Measurements from ENCODE around the gene HK2. TPM values are rescaled to one million over a fixed set of nuclear protein-coding genes. Genes with fewer than 3 reads are reported as not detected.
"Not testable (repeated sequence)": the region's sequence is repeated elsewhere in the genome, so short reads cannot be mapped to it uniquely, and the experiment has no call there.

Gene HK2
- total RNA-seq, 1 experiment from 2014 or later = 45.6 TPM

DNA sequence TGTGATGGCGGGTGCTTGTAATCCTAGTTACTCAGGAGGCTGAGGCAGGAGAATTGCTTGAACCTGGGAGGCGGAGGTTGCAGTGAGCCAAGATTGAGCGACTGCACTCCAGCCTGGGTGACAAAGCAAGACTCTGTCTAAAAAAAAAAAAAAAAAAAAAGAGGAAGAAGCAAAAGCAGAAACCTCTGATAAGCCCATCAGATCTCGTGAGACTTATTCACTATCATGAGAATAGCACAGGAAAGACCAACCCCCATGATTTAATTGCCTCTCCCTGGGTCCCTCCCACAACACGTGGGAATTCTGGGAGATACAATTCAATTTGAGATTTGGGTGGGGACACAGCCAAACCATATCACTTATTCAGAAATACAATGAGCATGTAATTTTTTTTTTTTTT is 73.6 kb downstream of the HK2 start:
- in situ Hi-C loops (cut with HindIII; ENCODE audit: low pct_unique_long_range_greater_than_20kb, low sequenced_read_pairs) = not testable (repeated sequence)

DNA sequence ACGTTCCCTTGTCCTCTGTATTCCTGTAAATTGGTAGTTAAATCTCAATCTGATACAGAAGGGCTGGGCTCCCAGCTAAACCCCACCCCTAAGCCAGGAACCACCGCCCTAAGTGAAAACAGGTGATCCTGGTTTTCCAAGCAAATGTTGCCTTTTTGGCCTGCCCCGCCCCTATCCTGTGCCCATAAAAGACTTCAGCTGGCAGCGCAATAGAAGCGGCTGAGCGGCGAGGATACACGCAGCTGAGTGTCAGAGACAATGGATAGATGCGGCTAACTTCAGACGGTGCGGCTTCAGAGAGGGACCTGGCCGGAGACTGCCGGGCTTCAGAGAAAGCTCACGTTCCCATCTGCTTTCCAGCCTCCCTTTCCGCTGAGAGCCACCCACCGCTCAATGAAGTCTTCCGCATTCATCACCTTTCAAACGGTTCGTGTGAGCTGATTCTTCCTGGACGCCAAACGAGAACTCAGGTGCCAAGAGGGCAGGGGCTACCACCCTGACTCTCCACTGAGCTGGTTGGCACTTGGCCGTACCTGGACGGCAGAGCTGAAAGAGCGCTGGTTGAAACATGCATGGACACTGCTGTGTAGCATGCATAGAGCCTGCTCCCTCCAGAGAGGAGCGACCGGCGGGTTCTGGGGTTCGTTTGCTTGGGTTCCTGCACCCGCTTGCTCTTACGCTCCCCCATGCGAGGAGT is 75.0 kb downstream of the HK2 start:
- no peak for DNase-seq (ENCODE audit: low read depth)
- in situ Hi-C loops (cut with HindIII; ENCODE audit: low pct_unique_long_range_greater_than_20kb, low sequenced_read_pairs) = no loop called here

More for the DNA sequence above, 73.6 kb downstream of the HK2 start:
- not testable (repeated sequence) for DNase-seq (ENCODE audit: low read depth)

DNA sequence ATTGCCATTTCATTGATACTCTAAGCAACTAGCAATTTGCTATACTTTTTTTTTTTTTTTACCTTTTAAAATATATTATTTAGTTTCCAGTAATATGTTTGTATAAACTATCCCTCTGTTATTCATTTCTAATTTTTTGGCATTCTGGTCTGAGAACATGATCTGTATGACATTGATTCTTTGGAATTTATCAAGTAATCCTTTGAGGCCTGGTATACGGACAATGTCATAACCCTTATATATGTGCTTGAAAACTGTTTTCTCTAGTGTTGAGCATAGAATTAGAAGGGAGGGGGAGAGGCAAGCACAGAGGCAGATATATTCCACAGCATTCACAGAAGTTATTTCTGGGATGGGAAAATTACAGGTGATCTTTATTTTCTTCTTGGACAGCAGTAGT is 76.3 kb downstream of the HK2 start:
- in situ Hi-C loops (cut with HindIII; ENCODE audit: low pct_unique_long_range_greater_than_20kb, low sequenced_read_pairs) = no loop called here
- DNase-seq (ENCODE audit: low read depth) = no peak

GRCh38 chr2:74911061-74911460 is 77.1 kb downstream of the HK2 start:
- DNase-seq (ENCODE audit: low read depth) = no peak
- in situ Hi-C loops (cut with HindIII; ENCODE audit: low pct_unique_long_range_greater_than_20kb, low sequenced_read_pairs) = no loop called here

DNA sequence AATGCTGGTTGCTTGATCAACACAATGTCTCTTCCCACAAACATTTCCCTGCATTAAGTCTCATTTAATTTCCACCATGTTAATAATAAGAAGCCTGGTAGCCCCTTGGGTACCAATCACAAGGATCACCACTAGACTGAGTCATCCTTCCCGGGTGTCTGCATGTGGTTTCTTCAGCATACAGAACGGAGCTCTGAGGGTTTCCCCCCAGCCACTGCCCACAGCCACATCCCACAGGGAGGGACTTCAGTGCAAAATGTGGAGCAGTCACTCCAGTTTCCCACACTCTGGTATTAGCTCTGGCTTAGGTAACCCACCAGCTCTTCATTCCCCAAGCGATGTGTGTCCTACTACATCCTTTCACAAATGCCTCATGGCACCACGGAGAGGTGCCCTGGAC is 81.8 kb downstream of the HK2 start:
- no peak for DNase-seq (ENCODE audit: low read depth)
- in situ Hi-C loops (cut with HindIII; ENCODE audit: low pct_unique_long_range_greater_than_20kb, low sequenced_read_pairs) = no loop called here

DNA sequence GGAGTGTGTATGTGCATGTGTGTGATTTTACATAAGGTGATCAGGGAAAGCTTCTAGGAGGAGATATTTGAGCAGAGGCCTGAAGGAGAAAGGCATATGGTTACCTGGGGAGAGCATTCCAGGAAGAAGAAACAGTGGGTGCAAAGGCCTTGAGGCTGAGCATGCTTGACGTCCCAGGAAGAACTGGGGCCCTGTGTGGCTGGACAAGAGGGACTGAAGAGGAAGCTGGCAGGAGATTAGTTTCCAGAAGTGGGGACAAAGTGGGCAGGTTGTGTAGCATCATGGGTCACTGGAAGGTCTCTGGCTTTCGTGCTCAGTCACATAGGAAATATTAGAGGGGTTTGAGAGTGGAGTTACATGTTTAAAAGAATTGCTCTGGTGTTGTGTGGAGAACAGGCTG is 82.5 kb downstream of the HK2 start:
- no peak for DNase-seq (ENCODE audit: low read depth)
- in situ Hi-C loops (cut with HindIII; ENCODE audit: low pct_unique_long_range_greater_than_20kb, low sequenced_read_pairs) = no loop called here

DNA sequence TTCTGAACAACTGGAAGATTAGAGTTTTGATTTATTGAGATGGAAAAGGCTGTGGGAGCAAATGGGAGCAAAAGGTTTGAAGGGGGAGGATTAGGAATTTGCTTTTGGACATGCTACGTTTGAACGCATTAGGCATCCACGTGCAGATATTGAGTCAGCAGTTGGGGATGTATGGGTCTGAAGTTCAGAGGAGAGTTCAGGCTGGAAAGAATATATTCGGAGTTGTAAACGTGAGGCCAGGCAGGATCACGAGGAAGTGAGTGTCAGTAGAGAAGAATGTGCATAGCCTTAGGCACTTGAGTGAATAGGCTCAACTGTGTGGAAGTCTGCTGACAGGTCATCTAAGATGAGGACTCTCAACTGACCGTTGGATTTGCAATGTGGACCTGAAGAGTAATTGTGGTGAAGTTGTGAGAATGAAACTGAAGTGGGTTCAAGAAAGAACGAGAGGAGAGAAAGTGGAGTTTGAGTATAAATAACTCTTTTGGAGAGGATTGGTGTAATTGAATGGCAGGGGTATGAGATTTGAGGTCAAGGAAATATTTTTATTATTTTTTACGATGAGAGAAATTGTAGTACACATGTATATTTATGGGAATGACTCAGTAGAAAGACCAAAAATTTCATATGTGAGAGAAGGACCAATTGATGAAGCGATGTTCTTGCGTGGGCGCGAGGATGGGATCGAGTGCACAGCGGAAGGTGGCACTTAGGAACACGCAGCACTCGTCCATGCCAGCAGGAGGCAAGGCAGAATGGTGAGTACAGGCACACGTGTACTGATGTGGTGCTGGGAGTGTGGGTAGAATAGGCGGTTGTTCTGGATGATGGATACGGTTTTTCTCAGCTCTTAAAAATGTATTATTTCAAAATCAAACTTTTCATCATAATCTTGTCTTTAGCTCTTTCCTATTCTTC is 84.0 kb downstream of the HK2 start:
- in situ Hi-C loops (cut with HindIII; ENCODE audit: low pct_unique_long_range_greater_than_20kb, low sequenced_read_pairs) = no loop called here
- peak; percentile 88 for DNase-seq (ENCODE audit: low read depth)

DNA sequence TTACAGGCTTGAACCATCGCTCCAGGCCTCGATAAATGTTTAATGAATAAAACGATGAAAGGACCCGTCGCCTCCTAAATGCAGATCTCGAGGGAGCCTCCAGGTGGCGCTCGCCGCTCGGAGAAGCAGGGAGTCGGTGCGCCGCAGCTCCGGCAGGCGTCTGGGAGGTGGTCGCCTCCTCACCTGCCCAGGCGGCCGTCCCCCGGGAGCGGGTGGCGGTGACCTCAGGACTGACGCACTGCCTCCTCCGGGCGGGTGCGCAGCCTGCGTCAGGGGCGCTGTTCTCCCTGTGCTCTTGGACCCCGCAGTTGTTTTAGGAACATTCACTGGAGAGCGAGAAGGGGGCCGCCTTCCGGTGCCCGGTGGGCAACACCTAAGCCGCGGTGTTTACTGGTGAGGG is 85.9 kb downstream of the HK2 start:
- peak; percentile 71 for DNase-seq (ENCODE audit: low read depth)
- in situ Hi-C loops (cut with HindIII; ENCODE audit: low pct_unique_long_range_greater_than_20kb, low sequenced_read_pairs) = no loop called here

- in situ Hi-C loops (cut with HindIII; ENCODE audit: low pct_unique_long_range_greater_than_20kb, low sequenced_read_pairs) = no loop called here
- DNase-seq (ENCODE audit: low read depth) = no peak
Observed at GRCh38 chr2:74921236-74921736, 87.4 kb downstream of the HK2 start.

DNA sequence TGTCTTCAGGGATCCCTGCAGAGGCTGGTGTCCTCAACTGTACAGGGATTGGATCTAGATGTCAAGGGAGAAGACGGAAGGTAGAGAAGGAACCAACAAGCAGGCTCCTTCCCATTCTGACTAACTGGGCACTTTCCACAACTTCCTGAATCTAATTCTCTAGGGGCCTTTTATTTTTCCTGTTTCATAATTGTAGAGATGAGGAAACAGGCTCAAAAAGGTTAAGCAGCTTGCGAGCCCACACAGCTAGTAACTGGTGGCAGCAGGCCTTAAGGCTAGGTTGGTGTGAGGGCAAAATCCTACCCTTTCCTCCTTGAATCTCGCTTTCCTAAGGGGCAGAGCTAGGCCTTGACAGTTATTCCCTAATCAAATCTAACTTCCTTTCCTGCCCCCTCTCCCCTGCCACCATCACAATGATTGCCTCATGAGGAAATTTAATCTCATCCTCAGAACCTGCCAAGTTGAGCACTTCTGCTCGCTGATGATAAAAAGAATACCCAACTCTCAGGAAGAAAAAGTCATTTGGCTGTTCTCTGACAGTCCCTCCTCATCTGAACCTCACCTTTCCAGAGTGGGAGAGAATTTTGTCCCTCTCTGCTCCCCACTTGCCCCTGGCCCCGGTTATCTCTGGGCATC is 88.8 kb downstream of the HK2 start:
- DNase-seq (ENCODE audit: low read depth) = no peak
- in situ Hi-C loops (cut with HindIII; ENCODE audit: low pct_unique_long_range_greater_than_20kb, low sequenced_read_pairs) = no loop called here

- no peak for DNase-seq (ENCODE audit: low read depth)
- in situ Hi-C loops (cut with HindIII; ENCODE audit: low pct_unique_long_range_greater_than_20kb, low sequenced_read_pairs) = no loop called here
Observed at GRCh38 chr2:74924463-74925265, 90.7 kb downstream of the HK2 start.

- in situ Hi-C loops (cut with HindIII; ENCODE audit: low pct_unique_long_range_greater_than_20kb, low sequenced_read_pairs) = no loop called here
- DNase-seq (ENCODE audit: low read depth) = no peak
Observed at GRCh38 chr2:74925361-74925786, 91.4 kb downstream of the HK2 start.

DNA sequence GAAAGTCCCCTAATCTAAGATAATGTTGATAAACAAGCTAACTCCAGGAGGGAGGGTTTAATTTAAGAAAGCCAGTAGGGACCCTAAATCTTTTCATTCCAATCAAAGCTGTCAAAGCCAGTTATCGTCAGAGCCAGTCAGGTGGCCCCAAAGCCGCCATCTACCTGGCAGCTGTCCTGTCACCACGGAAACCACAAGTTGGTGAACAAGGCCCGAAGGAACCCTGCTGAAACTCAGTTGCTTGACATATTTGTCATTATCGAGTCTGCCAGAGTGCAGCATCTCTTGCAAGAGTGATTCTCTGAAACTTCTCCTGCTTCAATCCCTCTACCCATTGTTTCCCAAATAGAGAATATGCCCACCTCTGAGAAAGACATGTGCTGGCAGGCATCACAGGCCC is 93.7 kb downstream of the HK2 start:
- no peak for DNase-seq (ENCODE audit: low read depth)
- in situ Hi-C loops (cut with HindIII; ENCODE audit: low pct_unique_long_range_greater_than_20kb, low sequenced_read_pairs) = no loop called here

DNA sequence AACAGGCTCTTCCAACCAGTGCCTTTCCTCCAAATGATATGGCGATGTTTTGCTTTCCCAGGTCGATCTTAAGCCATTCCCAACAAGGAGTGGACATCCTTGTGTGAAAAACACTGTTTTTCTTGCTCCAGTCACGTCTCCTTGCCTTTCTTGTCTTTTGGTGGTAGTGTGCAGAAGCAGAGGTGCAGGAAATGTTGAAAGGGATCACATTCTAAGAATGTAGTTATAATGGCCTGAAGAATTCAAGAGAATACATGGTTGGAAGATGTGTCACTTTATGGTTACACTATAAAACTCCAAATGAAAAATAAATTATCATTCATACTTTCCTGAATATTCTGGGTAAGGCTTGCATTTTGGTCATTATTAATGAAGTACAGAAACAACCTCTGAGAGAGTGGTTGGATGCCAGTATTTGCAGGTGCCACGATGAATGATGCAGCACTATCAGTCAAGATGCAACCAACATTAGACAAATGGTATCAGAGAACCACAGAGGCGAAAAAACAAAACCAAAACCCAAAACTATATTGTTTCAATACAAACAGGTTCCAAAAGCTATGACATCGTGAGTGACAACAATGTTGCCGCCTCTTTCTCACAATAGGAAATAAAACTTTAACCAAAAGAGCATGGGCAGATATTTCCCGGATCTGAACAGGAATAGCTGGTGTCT is 97.0 kb downstream of the HK2 start:
- in situ Hi-C loops (cut with HindIII; ENCODE audit: low pct_unique_long_range_greater_than_20kb, low sequenced_read_pairs) = no loop called here
- DNase-seq (ENCODE audit: low read depth) = no peak

DNA sequence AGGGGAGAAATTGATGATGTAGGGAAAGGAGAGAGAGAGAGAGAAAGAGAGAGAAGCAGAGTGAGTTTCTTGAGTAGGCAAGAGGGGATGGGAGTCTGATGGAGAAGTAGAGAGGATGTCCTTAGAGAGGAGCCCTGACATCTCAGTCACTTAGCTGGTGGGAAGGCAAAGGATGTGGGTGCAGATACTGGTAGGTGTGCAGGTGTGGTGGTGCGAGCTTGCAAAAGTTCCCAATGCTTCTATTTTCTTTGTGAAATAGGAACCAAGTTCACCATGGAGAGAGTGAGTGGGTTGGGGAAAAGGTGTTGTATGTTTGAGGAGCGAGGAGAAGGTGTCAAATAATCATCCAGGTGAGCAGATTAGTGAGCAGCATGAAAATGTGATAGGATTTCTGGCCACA is 98.0 kb downstream of the HK2 start:
- in situ Hi-C loops (cut with HindIII; ENCODE audit: low pct_unique_long_range_greater_than_20kb, low sequenced_read_pairs) = no loop called here
- DNase-seq (ENCODE audit: low read depth) = no peak

DNA sequence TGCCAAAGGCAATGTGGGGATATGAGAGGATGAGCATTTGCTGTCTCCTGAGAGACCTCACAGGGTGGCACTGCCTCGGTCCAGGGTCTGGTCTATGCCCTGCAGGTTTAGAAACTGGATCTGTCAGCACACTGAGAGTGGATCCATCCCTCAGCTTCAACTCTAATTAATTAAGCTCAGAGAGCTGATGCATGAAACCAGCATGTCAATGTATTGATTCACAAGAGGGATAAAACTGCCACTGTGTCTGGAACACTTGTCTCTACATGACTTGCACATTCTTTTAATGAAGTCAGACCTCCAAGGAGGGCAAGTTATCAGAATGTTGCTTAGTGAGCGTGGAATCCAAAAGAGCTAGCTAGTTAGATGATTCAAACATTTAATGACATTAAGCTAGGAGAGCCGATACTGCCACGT is 102.1 kb downstream of the HK2 start:
- DNase-seq (ENCODE audit: low read depth) = peak; percentile 78
- in situ Hi-C loops (cut with HindIII; ENCODE audit: low pct_unique_long_range_greater_than_20kb, low sequenced_read_pairs) = no loop called here

GRCh38 chr2:74937221-74937880 is 103.4 kb downstream of the HK2 start:
- in situ Hi-C loops (cut with HindIII; ENCODE audit: low pct_unique_long_range_greater_than_20kb, low sequenced_read_pairs) = no loop called here
- DNase-seq (ENCODE audit: low read depth) = peak; percentile 18
